GM18526 (cell line): ENCODE measurements around the gene NTN1.

Experiments
- POLR2A ChIP-seq: IDR thresholded peaks from 3 replicates; pipeline ENCODE4 v1.6.1; 2011; ENCODE audit not compliant: insufficient read length; ENCODE audit errors: extremely low read depth

NTN1 gene

GRCh38 chr17:9090641-9091096 lies 69.4 kb downstream of the NTN1 start:
- no peak for TF ChIP-seq POLR2A

- no peak for TF ChIP-seq POLR2A
Observed at GRCh38 chr17:9094193-9094592, 72.9 kb downstream of the NTN1 start.

GRCh38 chr17:9095390-9095789 lies 74.1 kb downstream of the NTN1 start:
- no peak for TF ChIP-seq POLR2A

GRCh38 chr17:9098242-9098825 lies 77.0 kb downstream of the NTN1 start:
- no peak for TF ChIP-seq POLR2A

GRCh38 chr17:9101356-9101755 lies 80.0 kb downstream of the NTN1 start:
- no peak for TF ChIP-seq POLR2A

GRCh38 chr17:9104370-9105041 lies 83.2 kb downstream of the NTN1 start:
- TF ChIP-seq POLR2A: no peak

GRCh38 chr17:9105068-9105868 lies 84.0 kb downstream of the NTN1 start:
- TF ChIP-seq POLR2A: no peak

GRCh38 chr17:9107527-9107926 lies 86.2 kb downstream of the NTN1 start:
- no peak for TF ChIP-seq POLR2A

GRCh38 chr17:9108146-9108545 lies 86.8 kb downstream of the NTN1 start:
- no peak for TF ChIP-seq POLR2A

- no peak for TF ChIP-seq POLR2A
Observed at GRCh38 chr17:9109933-9110332, 88.6 kb downstream of the NTN1 start.

GRCh38 chr17:9110501-9110900 lies 89.2 kb downstream of the NTN1 start:
- TF ChIP-seq POLR2A: no peak

- TF ChIP-seq POLR2A: no peak
Observed at GRCh38 chr17:9115214-9116191, 94.2 kb downstream of the NTN1 start.

- no peak for TF ChIP-seq POLR2A
Observed at GRCh38 chr17:9116311-9116835, 95.1 kb downstream of the NTN1 start.

GRCh38 chr17:9116861-9117568 lies 95.7 kb downstream of the NTN1 start:
- TF ChIP-seq POLR2A: no peak
